ENCODE measurements around the gene COBLL1. TPM values are rescaled to one million over a fixed set of nuclear protein-coding genes. Genes with fewer than 3 reads are reported as not detected.
"Not testable (repeated sequence)": the region's sequence is repeated elsewhere in the genome, so short reads cannot be mapped to it uniquely, and the experiment has no call there.

The COBLL1 gene
- total and polyA plus RNA-seq, 2 experiments from 2014 or later: 19.6 to 33.5 TPM

DNA sequence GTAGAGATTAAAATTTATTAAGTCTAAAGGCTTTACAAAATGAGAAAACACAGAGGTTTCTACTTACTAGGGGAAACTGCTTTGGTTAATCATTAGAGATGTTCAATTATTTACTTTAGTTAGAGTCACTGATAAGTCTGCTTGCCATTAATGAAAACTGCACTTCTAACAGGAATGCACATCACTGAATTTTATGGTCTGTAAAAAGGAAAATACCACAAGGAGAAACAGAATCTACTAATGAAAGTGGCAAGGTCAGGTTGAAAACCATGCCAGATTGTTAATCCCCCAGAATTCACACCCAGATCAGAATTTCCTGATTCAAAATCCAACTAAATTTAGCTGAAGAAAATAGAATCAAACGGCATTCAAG, 129.9 kb downstream of the COBLL1 start:
- no peak overlapping the region for H3K4me3 ChIP-seq
- peaks cover 12% of the 10 kb centered on the region for H3K4me1 ChIP-seq (ENCODE audit: low read depth)
- TF ChIP-seq CTCF (IDR thresholded peaks at IDR 0.05; ENCODE audit: low read depth, low read length): no peak
- H3K27ac ChIP-seq: no peak overlapping the region
- no peaks in the 10 kb centered on the region for H3K27me3 ChIP-seq
- no peaks in the 10 kb centered on the region for H3K36me3 ChIP-seq
- DNase-seq (ENCODE audit: low read depth in 1 of 2, low spot score in 1 of 2): no peak
- H3K9me3 ChIP-seq (ENCODE audit: low read depth): no peaks in the 10 kb centered on the region

DNA sequence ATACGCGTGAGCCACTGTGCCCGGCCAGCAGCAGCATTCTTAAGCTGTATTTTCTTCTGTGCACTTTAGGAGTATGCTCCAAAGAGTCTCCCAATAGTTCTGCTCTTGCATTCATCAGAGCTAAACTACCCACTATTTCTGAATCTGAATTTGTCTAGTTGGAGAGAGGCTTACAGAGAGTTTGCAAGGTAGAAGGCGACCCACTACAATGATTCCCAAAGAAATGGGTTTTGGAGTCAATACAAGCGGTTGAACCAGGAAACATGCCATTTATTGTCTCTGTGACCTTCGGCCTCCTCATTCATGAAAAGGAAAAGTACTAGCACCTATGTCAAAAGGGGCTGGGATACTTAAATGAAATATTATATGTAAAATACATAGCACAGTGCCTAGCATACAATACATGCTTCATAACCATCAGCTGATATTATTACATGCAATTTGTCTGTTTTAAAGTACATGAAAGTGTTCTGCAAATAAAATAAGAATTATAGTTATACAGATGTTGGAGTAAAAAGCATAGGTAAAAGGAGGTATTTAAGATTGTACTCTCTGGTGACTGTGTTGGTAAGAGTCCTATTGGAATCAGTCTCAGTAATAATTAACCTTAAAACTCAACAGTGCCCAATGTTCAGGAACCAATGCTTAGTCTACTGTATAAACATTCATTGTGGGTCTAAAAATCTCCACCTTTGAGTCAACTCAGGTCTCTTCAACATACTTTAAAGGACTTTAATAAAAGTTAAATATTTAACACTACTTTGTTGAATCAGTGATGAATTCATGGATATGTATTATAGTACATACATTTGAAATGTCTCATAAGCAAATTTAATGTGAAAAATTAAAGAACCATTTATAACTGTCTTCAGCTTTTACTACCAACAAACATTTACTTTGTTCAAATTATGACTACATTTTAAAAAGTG, 130.5 kb downstream of the COBLL1 start:
- Histone ChIP-seq H3K9me3 (ENCODE audit: low read depth) (no peaks in the 10 kb centered on the region), H3K36me3 (no peaks in the 10 kb centered on the region), H3K27ac (no peak overlapping the region), H3K4me1 (ENCODE audit: low read depth) (peaks cover 12% of the 10 kb centered on the region), H3K27me3 (no peaks in the 10 kb centered on the region), H3K4me3 (no peak overlapping the region)
- TF ChIP-seq CTCF (IDR thresholded peaks at IDR 0.05; ENCODE audit: low read depth, low read length): no peak
- no peak for DNase-seq (ENCODE audit: low read depth in 1 of 2, low spot score in 1 of 2)

- not testable (repeated sequence) for H3K27me3 ChIP-seq; H3K9me3 ChIP-seq (ENCODE audit: low read depth); H3K4me3 ChIP-seq; H3K27ac ChIP-seq; H3K36me3 ChIP-seq
- H3K4me1 ChIP-seq (ENCODE audit: low read depth): peaks cover 12% of the 10 kb centered on the region
- peak in 1 of 2 donors; percentile 56 for DNase-seq (ENCODE audit: low read depth in 1 of 2, low spot score in 1 of 2)
Observed at GRCh38 chr2:164710252-164710836, 131.3 kb downstream of the COBLL1 start.

- no peak for TF ChIP-seq CTCF (IDR thresholded peaks at IDR 0.05; ENCODE audit: low read depth, low read length)
- Histone ChIP-seq H3K9me3 (ENCODE audit: low read depth) (no peaks in the 10 kb centered on the region), H3K4me1 (ENCODE audit: low read depth) (no peaks in the 10 kb centered on the region), H3K27me3 (no peaks in the 10 kb centered on the region), H3K27ac (no peak overlapping the region), H3K36me3 (peaks cover 5% of the 10 kb centered on the region), H3K4me3 (no peak overlapping the region)
- DNase-seq (ENCODE audit: low read depth in 1 of 2, low spot score in 1 of 2): peak in 1 of 2 donors; percentile 13
Observed at GRCh38 chr2:164706522-164706921, 135.1 kb downstream of the COBLL1 start.

- H3K36me3 ChIP-seq: peaks cover 5% of the 10 kb centered on the region
- no peak for DNase-seq (ENCODE audit: low read depth in 1 of 2, low spot score in 1 of 2)
- no peak for TF ChIP-seq CTCF (IDR thresholded peaks at IDR 0.05; ENCODE audit: low read depth, low read length)
- H3K27ac ChIP-seq: no peak overlapping the region
- no peaks in the 10 kb centered on the region for H3K27me3 ChIP-seq
- no peaks in the 10 kb centered on the region for H3K9me3 ChIP-seq (ENCODE audit: low read depth)
- no peaks in the 10 kb centered on the region for H3K4me1 ChIP-seq (ENCODE audit: low read depth)
- H3K4me3 ChIP-seq: no peak overlapping the region
Observed at GRCh38 chr2:164705412-164706167, 136.0 kb downstream of the COBLL1 start.
